HepG2 (cell line): ENCODE results near the gene ZNF394. TPM values are rescaled to one million over a fixed set of nuclear protein-coding genes. Genes with fewer than 3 reads are reported as not detected.

ENCODE experiments used
- ARNT ChIP-seq: fragments of 450-650 bp; IDR thresholded peaks from 2 replicates; pipeline ENCODE4 v1.6.1; 2017
- ATF1 ChIP-seq: IDR thresholded peaks from 2 replicates; pipeline ENCODE4 v1.6.1; 2016; ENCODE audit warnings: mild to moderate bottlenecking, control low read depth
- DDIT3 ChIP-seq: sonication (generic); formaldehyde crosslinking; IDR thresholded peaks from 2 replicates; pipeline ENCODE4 v1.4.0; 2020; ENCODE audit warnings: mild to moderate bottlenecking, missing genetic modification reagents
- DMAP1 ChIP-seq: IDR thresholded peaks from 2 replicates; pipeline ENCODE4 v1.6.1; 2016
- EEA1 ChIP-seq: sonication (generic); formaldehyde crosslinking; IDR thresholded peaks from 2 replicates; pipeline ENCODE4 v1.5.1; 2020; ENCODE audit warnings: mild to moderate bottlenecking, missing genetic modification reagents, borderline replicate concordance
- FOSL1 ChIP-seq: sonication (generic); formaldehyde crosslinking; IDR thresholded peaks from 2 replicates; pipeline ENCODE4 v1.9.0; 2021; ENCODE audit warnings: missing genetic modification reagents, borderline replicate concordance
- FUBP1 ChIP-seq: sonication (generic); formaldehyde crosslinking; IDR thresholded peaks from 2 replicates; pipeline ENCODE4 v1.5.1; 2020; ENCODE audit warnings: missing genetic modification reagents, mild to moderate bottlenecking, borderline replicate concordance
- GMEB2 ChIP-seq: IDR thresholded peaks from 2 replicates; pipeline ENCODE4 v1.6.1; 2016; ENCODE audit warnings: missing biosample characterization, missing genetic modification reagents, low read depth
- IRX3 ChIP-seq: sonication (generic); formaldehyde crosslinking; IDR thresholded peaks from 2 replicates; pipeline ENCODE4 v1.8.1; 2023; ENCODE audit warnings: mild to moderate bottlenecking, low read depth, missing genetic modification reagents, borderline replicate concordance
- MAF1 ChIP-seq: sonication (generic); formaldehyde crosslinking; IDR thresholded peaks from 2 replicates; pipeline ENCODE4 v1.5.0; 2020; ENCODE audit warnings: missing genetic modification reagents, borderline replicate concordance
- MBNL3 ChIP-seq: fragments of 250-450 bp; sonication (Bioruptor Pico); conservative IDR thresholded peaks from 2 replicates; pipeline ENCODE4 v1.8.0; 2022; ENCODE audit warnings: mild to moderate bottlenecking, inconsistent platforms
- MEIS2 ChIP-seq: sonication (generic); formaldehyde crosslinking; IDR thresholded peaks from 2 replicates; pipeline ENCODE4 v1.9.0; 2021; ENCODE audit warnings: mild to moderate bottlenecking, missing genetic modification reagents
- RAD51 ChIP-seq: fragments of 450-650 bp; IDR thresholded peaks from 2 replicates; pipeline ENCODE4 v1.6.1; 2016; ENCODE audit warnings: borderline replicate concordance
- RBAK ChIP-seq: sonication (generic); formaldehyde crosslinking; IDR thresholded peaks from 2 replicates; pipeline ENCODE4 v1.5.1; 2020; ENCODE audit warnings: mild to moderate bottlenecking, missing genetic modification reagents
- SKI ChIP-seq: fragments of 450-650 bp; IDR thresholded peaks from one replicate; pipeline ENCODE4 v1.6.1; 2018; ENCODE audit warnings: mild to moderate bottlenecking; ENCODE audit not compliant: partially characterized antibody
- SP1 ChIP-seq, 2 experiments: fragments of 450-650 bp in 1 of 2; sonication (generic) in 1 of 2; formaldehyde crosslinking in 1 of 2; IDR thresholded peaks; 2 replicates each; pipeline versions ENCODE4 v1.4.0 to v1.6.1; 2016 to 2020; ENCODE audit warnings: missing genetic modification reagents in 1 of 2
- THAP9 ChIP-seq: sonication (generic); formaldehyde crosslinking; IDR thresholded peaks from 2 replicates; pipeline ENCODE4; 2020; ENCODE audit warnings: missing genetic modification reagents, mild to moderate bottlenecking, borderline replicate concordance
- ZKSCAN8 ChIP-seq: IDR thresholded peaks from 2 replicates; pipeline ENCODE4 v1.6.1; 2016; ENCODE audit warnings: borderline replicate concordance, missing genetic modification reagents, missing compliant biosample characterization
- ZNF10 ChIP-seq: sonication (generic); formaldehyde crosslinking; IDR thresholded peaks from 2 replicates; pipeline ENCODE4 v1.4.0; 2020; ENCODE audit warnings: mild to moderate bottlenecking, low read depth, missing genetic modification reagents, borderline replicate concordance
- ZNF296 ChIP-seq: sonication (generic); formaldehyde crosslinking; conservative IDR thresholded peaks from 2 replicates; pipeline ENCODE4 v1.5.0; 2020; ENCODE audit warnings: mild to moderate bottlenecking, missing genetic modification reagents
- ZNF343 ChIP-seq: sonication (generic); formaldehyde crosslinking; IDR thresholded peaks from 2 replicates; pipeline ENCODE4 v1.4.0; 2020; ENCODE audit warnings: mild to moderate bottlenecking, missing genetic modification reagents
- ZNF550 ChIP-seq: sonication (generic); formaldehyde crosslinking; IDR thresholded peaks from 2 replicates; pipeline ENCODE4 v1.4.0; 2020; ENCODE audit warnings: mild to moderate bottlenecking, missing genetic modification reagents, borderline replicate concordance
- ZNF562 ChIP-seq: sonication (generic); formaldehyde crosslinking; IDR thresholded peaks from 2 replicates; pipeline ENCODE4 v1.8.0; 2022; ENCODE audit warnings: missing genetic modification reagents, borderline replicate concordance
- polyA plus RNA-seq, 8 experiments: library from polyadenylated mRNA; depleted of rRNA in 3 of 8; stranded (reverse) in 7 of 8; unstranded in 1 of 8; fragments of >200 nt; fragmentation: Illumina TruSeq in 4 of 8; extraction: Trizol in 4 of 8; gene quantifications; 2 replicates each; pipeline versions ENCODE4 v1.2.1 to v1.2.3, GENCODE V29; 2011 to 2016; ENCODE audit warnings: low read depth in 4 of 8, missing spikeins in 1 of 8, mixed read lengths in 1 of 8; ENCODE audit not compliant: insufficient read depth in 1 of 8
- total RNA-seq, 5 experiments: library from RNA; depleted of rRNA; stranded (reverse); fragments of >200 nt; fragmentation: Illumina TruSeq; extraction: Trizol; gene quantifications; 2 replicates each; pipeline ENCODE4 v1.2.3, GENCODE V29; 2016; ENCODE audit warnings: low read depth in 1 of 5

Gene ZNF394
- total and polyA plus RNA-seq, 2 of the 13 experiments (the other 11 are each of a cell fraction or from before 2014, with no cell fraction given) = 7.8 to 19.6 TPM

- TF ChIP-seq SP1 (IDR thresholded peaks at IDR 0.05) (no peak), SP1 (CRISPR knock-in tag; IDR thresholded peaks at IDR 0.05) (peak; percentile 65), ARNT (no peak), THAP9 (peak; percentile 72; the same call in 1 of the 2 replicates), MAF1 (CRISPR knock-in tag) (no peak), FUBP1 (CRISPR knock-in tag) (no peak; the same call in 1 of the 2 replicates), DMAP1 (peak; percentile 82), EEA1 (CRISPR knock-in tag) (no peak), GMEB2 (no peak), MEIS2 (no peak), RBAK (no peak), RAD51 (no peak), ZNF343 (CRISPR knock-in tag) (no peak), MBNL3 (CRISPR knock-in tag) (no peak), ZNF562 (no peak), ZNF296 (no peak), SKI (no peak), ATF1 (CRISPR knock-in tag) (peak; percentile 82), ZNF550 (no peak), ZNF10 (CRISPR knock-in tag) (no peak), FOSL1 (CRISPR knock-in tag) (no peak), ZKSCAN8 (no peak), DDIT3 (CRISPR knock-in tag) (no peak), IRX3 (CRISPR knock-in tag) (no peak)
Measured at GRCh38 chr7:99504603-99505323, 4.7 kb upstream of the ZNF394 start, which contains the start of gene ZKSCAN5 (continued).
